GM12878 (cell line): ENCODE results near the gene CACNA2D3. TPM values are rescaled to one million over a fixed set of nuclear protein-coding genes. Genes with fewer than 3 reads are reported as not detected.

ENCODE experiments used
- ATAC-seq: fragments of 200-7000 bp; cut with Tn5 transposase; 3 replicates; pipeline ENCODE4 v1.9.1; 2020; ENCODE audit warnings: mild to moderate bottlenecking, moderate library complexity
- BruUV-seq: library from RNA; stranded (reverse); fragments of 400-500 nt; replicated peaks from 2 replicates; lab custom pipeline; 2021; lab: Mats Ljungman, UMichigan
- CTCF ChIA-PET: fragments of 300-600 bp; sonication (Branson Sonifier 250); formaldehyde crosslinking; extraction: SDS; loops from one replicate; lab custom pipeline; 2021; ENCODE audit warnings: inconsistent platforms; lab: Yijun Ruan, JAX
- POLR2A ChIA-PET: fragments of 350-600 bp; formaldehyde crosslinking; extraction: SDS; loops from one replicate; lab custom pipeline; 2021; ENCODE audit warnings: inconsistent platforms; lab: Charles Lee
- RAD21 ChIA-PET: fragments of 300-600 bp; sonication (Branson Sonifier 250); formaldehyde crosslinking; loops from one replicate; lab custom pipeline; 2023; ENCODE audit warnings: antibody characterized with exemption; ENCODE audit not compliant: unreplicated experiment; lab: Charles Lee
- SMC1A ChIA-PET: fragments of 300-600 bp; sonication (Branson Sonifier 250); formaldehyde crosslinking; loops from one replicate; lab custom pipeline; 2023; ENCODE audit not compliant: unreplicated experiment, uncharacterized antibody; lab: Charles Lee
- DNase-seq: peaks from one replicate; pipeline ENCODE4 v3.0.0-alpha.2; 2011; ENCODE audit warnings: low read depth, low spot score
- FAIRE-seq: peaks from 3 replicates; lab custom pipeline; 2011; peaks lifted over from hg19 to GRCh38; lab: Jason Lieb, UNC
- H2AFZ ChIP-seq: 2 replicates; pipeline ENCODE4 v1.6.0; 2011; ENCODE audit warnings: low read depth, low read length, control low read depth; ENCODE audit not compliant: control insufficient read depth
- H3K27ac ChIP-seq: 2 replicates; pipeline ENCODE4 v1.5.1; 2011; ENCODE audit warnings: control low read depth; ENCODE audit not compliant: control insufficient read depth, insufficient read depth
- H3K27me3 ChIP-seq, 2 experiments: replicated peaks in 1 of 2; 2 replicates each; pipeline versions ENCODE4 v1.6.0 to v1.6.1; 2011; ENCODE audit warnings: low read length in 1 of 2; ENCODE audit not compliant: control insufficient read depth in 2 of 2, insufficient read depth in 2 of 2
- H3K36me3 ChIP-seq, 2 experiments: 2 replicates each; pipeline ENCODE4 v1.5.1; 2011; ENCODE audit warnings: low read length in 1 of 2; ENCODE audit not compliant: control insufficient read depth in 2 of 2, insufficient read depth in 2 of 2
- H3K4me1 ChIP-seq: 2 replicates; pipeline ENCODE4 v1.6.1; 2011; ENCODE audit warnings: mild to moderate bottlenecking, low read length, moderate library complexity, mixed read lengths; ENCODE audit not compliant: control insufficient read depth, insufficient read depth
- H3K4me2 ChIP-seq: 2 replicates; pipeline ENCODE4 v1.6.0; 2011; ENCODE audit warnings: control low read depth; ENCODE audit not compliant: control insufficient read depth, insufficient read depth
- H3K4me3 ChIP-seq: fragments of 200-600 bp; sonication (generic); 2 replicates; pipeline ENCODE4 v1.5.1; 2016
- H3K79me2 ChIP-seq: 2 replicates; pipeline ENCODE4 v1.6.0; 2011; ENCODE audit warnings: low read length; ENCODE audit not compliant: control insufficient read depth, insufficient read depth
- H3K9ac ChIP-seq: 2 replicates; pipeline ENCODE4 v1.8.0; 2011; ENCODE audit warnings: low read length, control low read depth, mixed read lengths; ENCODE audit not compliant: control insufficient read depth, insufficient read depth
- H3K9me3 ChIP-seq: replicated peaks from 3 replicates; pipeline ENCODE4 v1.5.1; 2011; ENCODE audit warnings: mild to moderate bottlenecking, low read length; ENCODE audit not compliant: control insufficient read depth, insufficient read depth
- H4K20me1 ChIP-seq: 2 replicates; pipeline ENCODE4 v1.6.0; 2011; ENCODE audit not compliant: control insufficient read depth, insufficient read depth
- BCL11A ChIP-seq: IDR thresholded peaks from 2 replicates; pipeline ENCODE4 v1.6.1; 2011; ENCODE audit warnings: low read depth, low read length
- BHLHE40 ChIP-seq, 2 experiments: fragments of 450-650 bp in 1 of 2; IDR thresholded peaks; 2 replicates each; pipeline ENCODE4 v1.6.1; 2011 to 2017; ENCODE audit warnings: low read depth in 2 of 2, borderline replicate concordance in 1 of 2, improper control_type of control experiment in 1 of 2, low read length in 1 of 2, mild to moderate bottlenecking in 1 of 2
- BMI1 ChIP-seq: fragments of 450-650 bp; IDR thresholded peaks from 2 replicates; pipeline ENCODE4 v1.6.1; 2016; ENCODE audit warnings: mild to moderate bottlenecking, moderate library complexity, borderline replicate concordance
- CBX5 ChIP-seq: sonication (generic); IDR thresholded peaks from 2 replicates; pipeline ENCODE4 v1.6.1; 2016; ENCODE audit warnings: low read depth, moderate library complexity, mild to moderate bottlenecking, inconsistent platforms
- CHD2 ChIP-seq: IDR thresholded peaks from 2 replicates; pipeline ENCODE4 v1.6.1; 2011; ENCODE audit warnings: low read depth, low read length, improper control_type of control experiment, borderline replicate concordance
- HCFC1 ChIP-seq: fragments of 150-350 bp; IDR thresholded peaks from 2 replicates; pipeline ENCODE4 v1.6.1; 2014; ENCODE audit warnings: low read length
- RCOR1 ChIP-seq: conservative IDR thresholded peaks from 2 replicates; pipeline ENCODE4 v1.6.1; 2012; ENCODE audit warnings: low read depth, low read length, improper control_type of control experiment
- SIX5 ChIP-seq: IDR thresholded peaks from 2 replicates; pipeline ENCODE4 v1.6.1; 2011; ENCODE audit warnings: mild to moderate bottlenecking, low read depth, low read length, moderate library complexity; ENCODE audit not compliant: severe bottlenecking
- SMC3 ChIP-seq: IDR thresholded peaks from 2 replicates; pipeline ENCODE4 v1.6.1; 2011; ENCODE audit warnings: low read length, improper control_type of control experiment, borderline replicate concordance
- SP1 ChIP-seq: IDR thresholded peaks from one replicate; pipeline ENCODE4 v1.6.1; 2011; ENCODE audit warnings: low read depth, low read length
- SREBF2 ChIP-seq: IDR thresholded peaks from 2 replicates; pipeline ENCODE4 v1.6.1; 2012; ENCODE audit warnings: mild to moderate bottlenecking, low read length
- WGBS: methylation state at CpG from one replicate; pipeline ENCODE4 v1.1.6; 2016; ENCODE audit warnings: low lambda C conversion rate; ENCODE audit not compliant: insufficient replicate concordance, insufficient coverage; ENCODE audit errors: missing lambda C conversion rate; 5-methylcytosine and 5-hydroxymethylcytosine counted together
- in situ Hi-C: fragments of 300-500 bp; cut with MboI; formaldehyde crosslinking; loops from 9 replicates; pipeline ENCODE4 v1.14.3; 2018; ENCODE audit warnings: mixed read lengths
- intact Hi-C: fragments of 100-400 bp; cut with micrococcal nuclease; formaldehyde crosslinking; loops from one replicate; pipeline ENCODE4 v1.14.2; 2022; ENCODE audit not compliant: unreplicated experiment
- polyA plus RNA-seq, 11 experiments: library from polyadenylated mRNA; depleted of rRNA in 4 of 11; unstranded in 6 of 11; stranded (reverse) in 5 of 11; fragments of >200 nt; fragmentation: Nextera tagmentation in 4 of 11; fragmentation: Illumina TruSeq in 1 of 11; extraction: Ambion mirVana in 4 of 11; extraction: Trizol in 1 of 11; gene quantifications; 1 replicate in 1 of 11; 2 replicates in 10 of 11; pipeline versions ENCODE4 v1.2.1 to v1.2.3, GENCODE V29; 2011 to 2016; ENCODE audit warnings: inconsistent platforms in 2 of 11, missing spikeins in 2 of 11, low read depth in 1 of 11
- total RNA-seq, 4 experiments: library from RNA; depleted of rRNA in 3 of 4; stranded (reverse); fragments of >200 nt in 3 of 4; fragmentation: Illumina TruSeq in 1 of 4; extraction: Trizol in 1 of 4; gene quantifications; 2 replicates each; pipeline versions ENCODE4 v1.2.1 to v1.2.3, GENCODE V29; 2013 to 2021
- TF ChIP-seq, protein P1 (sequence below): fragments of 450-650 bp; IDR thresholded peaks from 2 replicates; pipeline ENCODE4 v1.6.1; 2017; ENCODE audit warnings: low read depth, mild to moderate bottlenecking, moderate library complexity
- TF ChIP-seq, protein P2 (sequence below): fragments of 450-650 bp; IDR thresholded peaks from 2 replicates; pipeline ENCODE4 v1.6.1; 2017; ENCODE audit warnings: mild to moderate bottlenecking, low read depth, inconsistent platforms; ENCODE audit not compliant: poor library complexity, severe bottlenecking
- TF ChIP-seq, protein P3 (sequence below): fragments of 450-650 bp; IDR thresholded peaks from 2 replicates; pipeline ENCODE4 v1.6.1; 2017; ENCODE audit warnings: mild to moderate bottlenecking
- TF ChIP-seq, protein P4 (sequence below): fragments of 450-650 bp; IDR thresholded peaks from 2 replicates; pipeline ENCODE4 v1.6.1; 2014; ENCODE audit warnings: mild to moderate bottlenecking

The CACNA2D3 gene
- total and polyA plus RNA-seq, 10 of the 15 experiments (the other 5 are each of a cell fraction or from before 2014, with no cell fraction given): not detected

DNA sequence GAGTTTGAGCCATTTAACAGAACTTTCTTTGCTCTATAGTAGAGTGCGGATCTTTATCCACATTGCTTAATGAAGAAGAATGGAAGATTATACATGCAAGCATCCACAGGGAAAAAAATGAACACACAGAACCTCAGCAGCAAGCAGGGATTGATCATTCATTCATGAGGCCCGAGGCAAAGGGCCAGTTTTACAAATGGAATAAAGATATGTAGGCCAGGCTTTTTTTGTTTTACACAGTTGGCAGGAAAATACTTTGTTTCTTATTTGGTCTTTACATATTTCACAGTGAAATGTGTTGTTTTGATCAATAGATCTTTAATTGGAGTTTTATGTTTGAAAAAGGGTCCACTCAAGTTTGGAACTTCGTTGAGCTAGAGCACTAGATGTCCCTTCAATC lies 688.0 kb downstream of the CACNA2D3 start:
- Histone ChIP-seq H3K4me2 (no peak overlapping the region), H3K79me2 (no peaks in the 10 kb centered on the region), H3K4me1 (no peaks in the 10 kb centered on the region), H3K9ac (no peak overlapping the region), H3K27ac (no peak overlapping the region), H2AFZ (no peak overlapping the region), H3K9me3 (no peaks in the 10 kb centered on the region), H4K20me1 (no peaks in the 10 kb centered on the region), H3K36me3 (no peaks in the 10 kb centered on the region), H3K4me3 (no peak overlapping the region), H3K27me3 (no peaks in the 10 kb centered on the region)
- intact Hi-C loops: no loop called here
- DNase-seq (no peak), FAIRE-seq (no peak), ATAC-seq (no peak)
- ChIA-PET POLR2A (no interaction called here), SMC1A (no interaction called here), CTCF (no interaction called here), RAD21 (no interaction called here)
- BruUV-seq: no TSS peak
- no peak for TF ChIP-seq BMI1
- no peak for TF ChIP-seq HCFC1
- TF ChIP-seq SP1: no peak
- no peak for TF ChIP-seq CBX5
- TF ChIP-seq RCOR1: no peak
- TF ChIP-seq BCL11A: no peak
- TF ChIP-seq, protein P1, sequence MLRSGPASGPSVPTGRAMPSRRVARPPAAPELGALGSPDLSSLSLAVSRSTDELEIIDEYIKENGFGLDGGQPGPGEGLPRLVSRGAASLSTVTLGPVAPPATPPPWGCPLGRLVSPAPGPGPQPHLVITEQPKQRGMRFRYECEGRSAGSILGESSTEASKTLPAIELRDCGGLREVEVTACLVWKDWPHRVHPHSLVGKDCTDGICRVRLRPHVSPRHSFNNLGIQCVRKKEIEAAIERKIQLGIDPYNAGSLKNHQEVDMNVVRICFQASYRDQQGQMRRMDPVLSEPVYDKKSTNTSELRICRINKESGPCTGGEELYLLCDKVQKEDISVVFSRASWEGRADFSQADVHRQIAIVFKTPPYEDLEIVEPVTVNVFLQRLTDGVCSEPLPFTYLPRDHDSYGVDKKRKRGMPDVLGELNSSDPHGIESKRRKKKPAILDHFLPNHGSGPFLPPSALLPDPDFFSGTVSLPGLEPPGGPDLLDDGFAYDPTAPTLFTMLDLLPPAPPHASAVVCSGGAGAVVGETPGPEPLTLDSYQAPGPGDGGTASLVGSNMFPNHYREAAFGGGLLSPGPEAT: no peak
- TF ChIP-seq BHLHE40 (IDR thresholded peaks at IDR 0.05; ENCODE audit: borderline replicate concordance in 1 of 2, low read depth in 2 of 2, low read length in 1 of 2): no peak
- no peak for TF ChIP-seq SREBF2
- TF ChIP-seq, protein P2, sequence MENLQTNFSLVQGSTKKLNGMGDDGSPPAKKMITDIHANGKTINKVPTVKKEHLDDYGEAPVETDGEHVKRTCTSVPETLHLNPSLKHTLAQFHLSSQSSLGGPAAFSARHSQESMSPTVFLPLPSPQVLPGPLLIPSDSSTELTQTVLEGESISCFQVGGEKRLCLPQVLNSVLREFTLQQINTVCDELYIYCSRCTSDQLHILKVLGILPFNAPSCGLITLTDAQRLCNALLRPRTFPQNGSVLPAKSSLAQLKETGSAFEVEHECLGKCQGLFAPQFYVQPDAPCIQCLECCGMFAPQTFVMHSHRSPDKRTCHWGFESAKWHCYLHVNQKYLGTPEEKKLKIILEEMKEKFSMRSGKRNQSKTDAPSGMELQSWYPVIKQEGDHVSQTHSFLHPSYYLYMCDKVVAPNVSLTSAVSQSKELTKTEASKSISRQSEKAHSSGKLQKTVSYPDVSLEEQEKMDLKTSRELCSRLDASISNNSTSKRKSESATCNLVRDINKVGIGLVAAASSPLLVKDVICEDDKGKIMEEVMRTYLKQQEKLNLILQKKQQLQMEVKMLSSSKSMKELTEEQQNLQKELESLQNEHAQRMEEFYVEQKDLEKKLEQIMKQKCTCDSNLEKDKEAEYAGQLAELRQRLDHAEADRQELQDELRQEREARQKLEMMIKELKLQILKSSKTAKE: no peak
- TF ChIP-seq SIX5: no peak
- TF ChIP-seq, protein P3, sequence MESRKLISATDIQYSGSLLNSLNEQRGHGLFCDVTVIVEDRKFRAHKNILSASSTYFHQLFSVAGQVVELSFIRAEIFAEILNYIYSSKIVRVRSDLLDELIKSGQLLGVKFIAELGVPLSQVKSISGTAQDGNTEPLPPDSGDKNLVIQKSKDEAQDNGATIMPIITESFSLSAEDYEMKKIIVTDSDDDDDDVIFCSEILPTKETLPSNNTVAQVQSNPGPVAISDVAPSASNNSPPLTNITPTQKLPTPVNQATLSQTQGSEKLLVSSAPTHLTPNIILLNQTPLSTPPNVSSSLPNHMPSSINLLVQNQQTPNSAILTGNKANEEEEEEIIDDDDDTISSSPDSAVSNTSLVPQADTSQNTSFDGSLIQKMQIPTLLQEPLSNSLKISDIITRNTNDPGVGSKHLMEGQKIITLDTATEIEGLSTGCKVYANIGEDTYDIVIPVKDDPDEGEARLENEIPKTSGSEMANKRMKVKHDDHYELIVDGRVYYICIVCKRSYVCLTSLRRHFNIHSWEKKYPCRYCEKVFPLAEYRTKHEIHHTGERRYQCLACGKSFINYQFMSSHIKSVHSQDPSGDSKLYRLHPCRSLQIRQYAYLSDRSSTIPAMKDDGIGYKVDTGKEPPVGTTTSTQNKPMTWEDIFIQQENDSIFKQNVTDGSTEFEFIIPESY: no peak
- TF ChIP-seq, protein P4, sequence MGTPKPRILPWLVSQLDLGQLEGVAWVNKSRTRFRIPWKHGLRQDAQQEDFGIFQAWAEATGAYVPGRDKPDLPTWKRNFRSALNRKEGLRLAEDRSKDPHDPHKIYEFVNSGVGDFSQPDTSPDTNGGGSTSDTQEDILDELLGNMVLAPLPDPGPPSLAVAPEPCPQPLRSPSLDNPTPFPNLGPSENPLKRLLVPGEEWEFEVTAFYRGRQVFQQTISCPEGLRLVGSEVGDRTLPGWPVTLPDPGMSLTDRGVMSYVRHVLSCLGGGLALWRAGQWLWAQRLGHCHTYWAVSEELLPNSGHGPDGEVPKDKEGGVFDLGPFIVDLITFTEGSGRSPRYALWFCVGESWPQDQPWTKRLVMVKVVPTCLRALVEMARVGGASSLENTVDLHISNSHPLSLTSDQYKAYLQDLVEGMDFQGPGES: no peak
- TF ChIP-seq SMC3: no peak
- no peak for TF ChIP-seq CHD2
- 17% methylated on average over 3 of the region's 3 CpGs for WGBS
- in situ Hi-C loops: no loop called here
